Vagina (tissue), 2 donors: ENCODE results near the gene TIE1.

Experiments
- CTCF ChIP-seq, 3 experiments: fragments of 450-650 bp in 2 of 3; fragments of 200-600 bp in 1 of 3; sonication (generic) in 1 of 3; IDR thresholded peaks; one replicate each; pipeline ENCODE4 v1.5.1; 2017 to 2019; ENCODE audit warnings: antibody characterized with exemption in 3 of 3, mild to moderate bottlenecking in 2 of 3, moderate library complexity in 2 of 3
- POLR2A ChIP-seq, 2 donors: fragments of 450-650 bp; IDR thresholded peaks; one replicate each; pipeline ENCODE4 v1.6.1; 2017; ENCODE audit warnings: antibody characterized with exemption in 2 of 2, mild to moderate bottlenecking in 2 of 2, moderate library complexity in 2 of 2

GRCh38 chr1:43299101-43299500 is 1.7 kb upstream of the TIE1 start:
- TF ChIP-seq POLR2A (IDR thresholded peaks at IDR 0.05) (no peak), CTCF (IDR thresholded peaks at IDR 0.05) (no peak)
